Measurements from ENCODE around the gene MALRD1. TPM values are rescaled to one million over a fixed set of nuclear protein-coding genes. Genes with fewer than 3 reads are reported as not detected.

MALRD1 gene
- total RNA-seq, 1 donor = 1.7 TPM

- no peak for DNase-seq (ENCODE audit: low read depth)
- no peak overlapping the region for H3K4me3 ChIP-seq (ENCODE audit: low read depth, low read length)
- no peak for TF ChIP-seq CTCF (IDR thresholded peaks at IDR 0.05; ENCODE audit: insufficient read depth, low read depth, low read length)
Observed at GRCh38 chr10:19408924-19409323, 360.3 kb downstream of the MALRD1 start.

GRCh38 chr10:19411119-19411518 lies 362.5 kb downstream of the MALRD1 start:
- H3K4me3 ChIP-seq (ENCODE audit: low read depth, low read length) = no peak overlapping the region
- TF ChIP-seq CTCF (IDR thresholded peaks at IDR 0.05; ENCODE audit: insufficient read depth, low read depth, low read length) = peak; percentile 14
- no peak for DNase-seq (ENCODE audit: low read depth)

GRCh38 chr10:19412531-19412930 lies 363.9 kb downstream of the MALRD1 start:
- H3K4me3 ChIP-seq (ENCODE audit: low read depth, low read length) = no peak overlapping the region
- TF ChIP-seq CTCF (IDR thresholded peaks at IDR 0.05; ENCODE audit: insufficient read depth, low read depth, low read length) = peak; percentile 53
- DNase-seq (ENCODE audit: low read depth) = peak; percentile 51

- no peak for DNase-seq (ENCODE audit: low read depth)
- no peak overlapping the region for H3K4me3 ChIP-seq (ENCODE audit: low read depth, low read length)
- TF ChIP-seq CTCF (IDR thresholded peaks at IDR 0.05; ENCODE audit: insufficient read depth, low read depth, low read length) = no peak
Observed at GRCh38 chr10:19416164-19416563, 367.6 kb downstream of the MALRD1 start.

- DNase-seq (ENCODE audit: low read depth) = no peak
- TF ChIP-seq CTCF (IDR thresholded peaks at IDR 0.05; ENCODE audit: insufficient read depth, low read depth, low read length) = no peak
- H3K4me3 ChIP-seq (ENCODE audit: low read depth, low read length) = no peak overlapping the region
Observed at GRCh38 chr10:19417740-19418139, 369.1 kb downstream of the MALRD1 start.

GRCh38 chr10:19421674-19422073 lies 373.1 kb downstream of the MALRD1 start:
- TF ChIP-seq CTCF (IDR thresholded peaks at IDR 0.05; ENCODE audit: insufficient read depth, low read depth, low read length) = no peak
- no peak for DNase-seq (ENCODE audit: low read depth)
- H3K4me3 ChIP-seq (ENCODE audit: low read depth, low read length) = no peak overlapping the region

- H3K4me3 ChIP-seq (ENCODE audit: low read depth, low read length) = no peak overlapping the region
- no peak for TF ChIP-seq CTCF (IDR thresholded peaks at IDR 0.05; ENCODE audit: insufficient read depth, low read depth, low read length)
- DNase-seq (ENCODE audit: low read depth) = no peak
Observed at GRCh38 chr10:19426034-19426433, 377.4 kb downstream of the MALRD1 start.

Measured in fibroblast of villous mesenchyme (primary cell).